ENCODE measurements around the gene GPR35. TPM values are rescaled to one million over a fixed set of nuclear protein-coding genes. Genes with fewer than 3 reads are reported as not detected.

GPR35 gene
- total RNA-seq, 1 experiment from 2014 or later, result 4.2 TPM

- Histone ChIP-seq H3K4me1 (ENCODE audit: control insufficient read depth in 1 of 2, insufficient read depth in 2 of 2, low read length in 2 of 2) (no peaks in the 10 kb centered on the region), H3K79me2 (ENCODE audit: insufficient read depth, low read length) (no peaks in the 10 kb centered on the region), H3K36me3 (ENCODE audit: control insufficient read depth in 1 of 2, insufficient read depth in 2 of 2, low read length in 2 of 2) (no peaks in the 10 kb centered on the region), H3K4me2 (ENCODE audit: low read length) (no peak overlapping the region), H3K9me3 (ENCODE audit: control insufficient read depth in 1 of 2, insufficient read depth in 1 of 2, low read depth in 1 of 2, low read length in 2 of 2) (no peaks in the 10 kb centered on the region), H2AFZ (ENCODE audit: low read depth, low read length, poor library complexity, severe bottlenecking) (no peak overlapping the region), H3K27ac (ENCODE audit: low read depth, low read length) (no peak overlapping the region), H3K4me3 (replicated peaks in 1 of 2; ENCODE audit: low read depth in 1 of 2, low read length in 2 of 2) (no peak overlapping the region), H3K9me2 (ENCODE audit: insufficient read depth) (no peaks in the 10 kb centered on the region), H4K20me1 (ENCODE audit: insufficient read depth) (no peaks in the 10 kb centered on the region), H3K9ac (ENCODE audit: low read length) (no peak overlapping the region), H3K27me3 (ENCODE audit: insufficient read depth, low read length) (no peaks in the 10 kb centered on the region)
- CTCF ChIA-PET, result no interaction called here
- POLR2A ChIA-PET, result no interaction called here
- RAD21 ChIA-PET (ENCODE audit: low non-redundant PET in 1 of 2, low total read pairs in 2 of 2, uncharacterized antibody in 2 of 2, unreplicated experiment in 2 of 2), result no interaction called here
- no peak for ATAC-seq
- DNase-seq (ENCODE audit: low read depth, low spot score), result no peak
- TF ChIP-seq FOSL1 (IDR thresholded peaks at IDR 0.05; ENCODE audit: low read depth) (no peak), CBX3 (IDR thresholded peaks at IDR 0.05; ENCODE audit: low read depth) (no peak), JUND (IDR thresholded peaks at IDR 0.05) (no peak), MAX (IDR thresholded peaks at IDR 0.05) (no peak), RAD21 (IDR thresholded peaks at IDR 0.05; ENCODE audit: low read depth) (no peak), YY1 (IDR thresholded peaks at IDR 0.05; ENCODE audit: extremely low read depth, insufficient replicate concordance, low read depth, low read length) (no peak), ELF1 (IDR thresholded peaks at IDR 0.05; ENCODE audit: borderline replicate concordance, low read depth) (no peak), SRF (IDR thresholded peaks at IDR 0.05; ENCODE audit: low read depth) (no peak), SIN3A (IDR thresholded peaks at IDR 0.05; ENCODE audit: low read depth) (no peak), ZNF274 (IDR thresholded peaks at IDR 0.05; ENCODE audit: low read depth, low read length) (no peak), TCF7L2 (IDR thresholded peaks at IDR 0.05; ENCODE audit: borderline replicate concordance, extremely low read depth, insufficient read depth, insufficient read length) (no peak), EGR1 (IDR thresholded peaks at IDR 0.05; ENCODE audit: low read depth) (no peak), CTCF (IDR thresholded peaks at IDR 0.05 in 2 of 3, conservative IDR thresholded peaks at IDR 0.05 in 1 of 3; ENCODE audit: borderline replicate concordance in 1 of 3, insufficient read depth in 1 of 3, low read depth in 2 of 3, low read length in 2 of 3) (no peak), EZH2 (IDR thresholded peaks at IDR 0.05) (no peak), ZBTB33 (IDR thresholded peaks at IDR 0.05; ENCODE audit: extremely low read depth, insufficient replicate concordance, low read length) (no peak), REST (IDR thresholded peaks at IDR 0.05; ENCODE audit: low read depth) (no peak), CEBPB (IDR thresholded peaks at IDR 0.05; ENCODE audit: low read depth) (no peak)
- intact Hi-C loops (cut with micrococcal nuclease), result no loop called here
- no TSS peak for BruUV-seq (replicated peaks)
These were observed 1.0 kb upstream of the GPR35 start for GRCh38 chr2:240624011-240624949.

All from HCT116 (cell line).